NCI-H345 treated with DMSO at 0.1 percent for 48 hours (cell line): ENCODE measurements around the gene ZNF280A.

Experiments used
- DNase-seq: peaks from one replicate; lab custom pipeline; 2025; ENCODE audit not compliant: unreplicated experiment; lab: John Stamatoyannopoulos, UW

Gene ZNF280A

GRCh38 chr22:22520020-22520656, at the start of gene ZNF280A:
Gene ZNF280A (minus strand): TSS chr22:22520270. CDS start chr22:22515630, 4,640 bp downstream.
- DNase-seq = no peak

- no peak for DNase-seq
Measured at GRCh38 chr22:22569218-22569617, 49.1 kb upstream of the ZNF280A start.

GRCh38 chr22:22565981-22566380, 45.9 kb upstream of the ZNF280A start:
- DNase-seq = no peak

- no peak for DNase-seq
Measured at GRCh38 chr22:22558972-22559603, 39.0 kb upstream of the ZNF280A start, which contains the start of gene PRAME. Gene PRAME (minus strand): TSS chr22:22559265. CDS start chr22:22556832, 2,433 bp downstream.

GRCh38 chr22:22558071-22558971, 38.3 kb upstream of the ZNF280A start:
- DNase-seq = no peak

GRCh38 chr22:22556995-22557925, 37.2 kb upstream of the ZNF280A start:
- no peak for DNase-seq

- DNase-seq = no peak
Measured at GRCh38 chr22:22556578-22556977, 36.5 kb upstream of the ZNF280A start.

GRCh38 chr22:22555596-22555995, 35.5 kb upstream of the ZNF280A start:
- no peak for DNase-seq

GRCh38 chr22:22554587-22555284, 34.7 kb upstream of the ZNF280A start:
- DNase-seq = no peak

- DNase-seq = no peak
Measured at GRCh38 chr22:22553735-22554586, 33.9 kb upstream of the ZNF280A start.

GRCh38 chr22:22553141-22553540, 33.1 kb upstream of the ZNF280A start:
- DNase-seq = no peak

- no peak for DNase-seq
Measured at GRCh38 chr22:22552630-22553029, 32.6 kb upstream of the ZNF280A start.

- DNase-seq = no peak
Measured at GRCh38 chr22:22550789-22551434, 30.8 kb upstream of the ZNF280A start.

GRCh38 chr22:22548910-22549309, 28.8 kb upstream of the ZNF280A start:
- no peak for DNase-seq

- DNase-seq = no peak
Measured at GRCh38 chr22:22548317-22548716, 28.2 kb upstream of the ZNF280A start.

- no peak for DNase-seq
Measured at GRCh38 chr22:22547692-22548300, 27.7 kb upstream of the ZNF280A start.

- no peak for DNase-seq
Measured at GRCh38 chr22:22547226-22547625, 27.2 kb upstream of the ZNF280A start.

- DNase-seq = no peak
Measured at GRCh38 chr22:22546490-22546889, 26.4 kb upstream of the ZNF280A start.
